AG09309 (cell line): Measurements from ENCODE around the gene HMGB2.

Experiments
- DNase-seq: peaks from one replicate; pipeline ENCODE4 v3.0.0-alpha.2; 2010; ENCODE audit warnings: low read depth
- H3K4me3 ChIP-seq: 2 replicates; pipeline ENCODE4 v1.5.1; 2011; ENCODE audit warnings: mild to moderate bottlenecking, low read depth, low read length, moderate library complexity; ENCODE audit not compliant: control insufficient read depth
- CTCF ChIP-seq: IDR thresholded peaks from 2 replicates; pipeline ENCODE4 v1.5.1; 2011; ENCODE audit warnings: mild to moderate bottlenecking, low read depth, low read length, inconsistent platforms; ENCODE audit not compliant: insufficient read depth, control insufficient read depth; ENCODE audit errors: missing control alignments

HMGB2 gene

GRCh38 chr4:173371292-173372192 is 37.4 kb upstream of the HMGB2 start:
- DNase-seq: peak; percentile 32
- H3K4me3 ChIP-seq: peak overlapping the region; percentile 87
- no peak for TF ChIP-seq CTCF

GRCh38 chr4:173370477-173371291 is 36.5 kb upstream of the HMGB2 start, which contains the start of gene SAP30:
Gene SAP30, plus strand, starts transcription at chr4:173370954. Its CDS starts 229 bp downstream, at chr4:173371183.
- TF ChIP-seq CTCF: no peak
- peak within 1 kb of the TSS; percentile 87 for H3K4me3 ChIP-seq
- DNase-seq: peak; percentile 93

- DNase-seq: no peak
- TF ChIP-seq CTCF: no peak
- H3K4me3 ChIP-seq: peak overlapping the region; percentile 87
These were observed 35.9 kb upstream of the HMGB2 start for GRCh38 chr4:173370130-173370476.

- no peak for TF ChIP-seq CTCF
- H3K4me3 ChIP-seq: no peak overlapping the region
- DNase-seq: no peak
These were observed 33.8 kb upstream of the HMGB2 start for GRCh38 chr4:173367946-173368345.

GRCh38 chr4:173367285-173367684 is 33.1 kb upstream of the HMGB2 start:
- H3K4me3 ChIP-seq: no peak overlapping the region
- no peak for DNase-seq
- no peak for TF ChIP-seq CTCF

- H3K4me3 ChIP-seq: no peak overlapping the region
- TF ChIP-seq CTCF: no peak
- DNase-seq: no peak
These were observed 31.3 kb upstream of the HMGB2 start for GRCh38 chr4:173365359-173365996.
